Cerebellar cortex (tissue), 1 donor: ENCODE results near the gene EML6.
"Not testable (repeated sequence)": the region's sequence is repeated elsewhere in the genome, so short reads cannot be mapped to it uniquely, and the experiment has no call there.

ENCODE experiments used
- DNase-seq: peaks from one replicate; pipeline ENCODE4 v3.0.0-alpha.2; 2015; ENCODE audit warnings: low spot score

EML6 gene

DNA sequence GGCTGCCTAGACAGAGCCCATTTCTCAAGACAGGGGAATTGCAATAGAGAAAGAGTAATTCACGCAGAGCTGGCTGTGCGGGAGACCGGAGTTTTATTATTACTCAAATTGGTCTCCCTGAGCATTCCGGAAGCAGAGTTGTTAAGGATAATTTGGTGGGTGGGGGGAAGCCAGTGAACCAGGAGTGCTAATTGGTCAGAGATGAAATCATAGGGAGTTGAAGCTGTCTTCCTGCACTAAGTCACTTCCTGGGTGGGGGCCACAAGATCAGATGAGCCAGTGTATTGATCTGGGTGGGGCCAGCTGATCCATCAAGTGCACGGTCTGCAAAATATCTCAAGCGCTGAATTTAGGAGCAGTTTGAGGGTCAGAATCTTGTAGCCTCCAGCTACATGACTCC, 242.0 kb downstream of the EML6 start:
- DNase-seq = no peak

GRCh38 chr2:54966165-54966832, 242.8 kb downstream of the EML6 start:
- DNase-seq = peak; percentile 81

- no peak for DNase-seq
Observed at GRCh38 chr2:54966837-54967236, 243.4 kb downstream of the EML6 start.

DNA sequence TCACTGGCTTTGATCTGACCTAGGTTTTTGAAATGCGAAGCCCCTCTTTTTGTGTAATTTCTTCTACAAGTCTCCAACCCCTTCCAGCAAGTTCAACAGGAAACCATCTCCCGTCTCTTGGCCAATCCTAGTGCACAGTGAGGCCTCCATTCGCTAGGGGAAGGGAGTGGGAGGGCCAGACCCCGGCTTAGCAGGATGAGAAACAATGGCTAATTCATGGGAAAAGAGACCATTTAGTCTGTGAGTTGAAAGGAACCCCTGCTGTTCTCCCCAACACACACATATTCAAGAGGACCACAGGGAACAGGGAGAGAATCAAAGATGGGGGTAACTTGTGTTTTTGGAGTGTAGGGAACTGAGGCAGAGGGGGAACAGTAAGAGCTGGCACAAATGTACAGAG, 243.8 kb downstream of the EML6 start:
- no peak for DNase-seq

- no peak for DNase-seq
Observed at GRCh38 chr2:54967759-54968365, 244.4 kb downstream of the EML6 start.

- peak; percentile 12 for DNase-seq
Observed at GRCh38 chr2:54968561-54969218, 245.2 kb downstream of the EML6 start.

GRCh38 chr2:54969295-54969939, 246.0 kb downstream of the EML6 start:
- DNase-seq = peak; percentile 2

GRCh38 chr2:54969940-54970338, 246.5 kb downstream of the EML6 start:
- DNase-seq = peak; percentile 6

GRCh38 chr2:54975175-54975574, 251.7 kb downstream of the EML6 start:
- DNase-seq = peak; percentile 61

DNA sequence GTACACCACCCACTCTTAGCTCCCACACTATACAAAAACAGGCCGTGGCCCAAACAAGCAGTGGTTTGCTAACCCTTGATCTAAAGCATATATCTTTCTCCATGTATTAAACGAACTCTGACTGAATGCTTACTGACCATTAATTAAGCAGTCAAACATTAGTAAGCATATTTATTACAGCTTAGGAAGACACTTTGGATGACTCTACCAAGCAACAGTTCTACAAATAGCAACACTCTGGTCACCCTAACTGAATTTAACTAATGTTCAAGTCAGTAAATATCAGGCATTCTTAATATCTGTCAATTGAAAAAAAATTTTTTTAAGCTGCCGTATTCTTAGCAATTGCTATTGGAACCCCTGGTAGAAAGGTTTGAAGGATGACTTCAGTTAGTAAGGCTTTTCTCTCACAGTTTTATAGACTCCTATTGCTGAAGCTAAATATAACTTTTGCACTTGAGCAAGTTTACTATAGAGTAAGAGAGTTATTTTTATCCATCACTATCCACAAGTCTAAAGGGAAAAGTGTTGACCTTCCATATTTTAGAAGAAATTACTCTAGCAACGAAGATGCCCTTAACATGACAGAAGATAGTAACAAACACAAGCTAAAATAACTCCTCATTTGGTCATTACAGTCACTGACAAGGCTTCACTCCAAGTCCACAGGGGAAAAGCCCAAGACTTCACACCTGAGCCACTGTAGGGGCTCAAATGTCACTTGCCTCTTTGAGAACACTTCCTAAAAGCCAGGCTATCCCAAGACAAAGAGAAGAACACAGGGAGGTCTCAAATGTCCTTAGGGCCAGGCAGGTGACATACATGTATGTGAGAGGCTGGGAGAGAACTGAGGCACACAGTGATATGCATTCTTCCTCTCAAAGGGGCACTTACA, 252.4 kb downstream of the EML6 start:
- no peak for DNase-seq

- no peak for DNase-seq
Observed at GRCh38 chr2:54977149-54977548, 253.7 kb downstream of the EML6 start.

GRCh38 chr2:54979321-54980044, 256.0 kb downstream of the EML6 start:
- DNase-seq = peak; percentile 71

- no peak for DNase-seq
Observed at GRCh38 chr2:54981385-54981784, 257.9 kb downstream of the EML6 start.

GRCh38 chr2:54983345-54984220, 260.1 kb downstream of the EML6 start:
- DNase-seq = no peak

GRCh38 chr2:54984476-54984875, 261.0 kb downstream of the EML6 start:
- no peak for DNase-seq

- no peak for DNase-seq
Observed at GRCh38 chr2:54986264-54986663, 262.8 kb downstream of the EML6 start.

DNA sequence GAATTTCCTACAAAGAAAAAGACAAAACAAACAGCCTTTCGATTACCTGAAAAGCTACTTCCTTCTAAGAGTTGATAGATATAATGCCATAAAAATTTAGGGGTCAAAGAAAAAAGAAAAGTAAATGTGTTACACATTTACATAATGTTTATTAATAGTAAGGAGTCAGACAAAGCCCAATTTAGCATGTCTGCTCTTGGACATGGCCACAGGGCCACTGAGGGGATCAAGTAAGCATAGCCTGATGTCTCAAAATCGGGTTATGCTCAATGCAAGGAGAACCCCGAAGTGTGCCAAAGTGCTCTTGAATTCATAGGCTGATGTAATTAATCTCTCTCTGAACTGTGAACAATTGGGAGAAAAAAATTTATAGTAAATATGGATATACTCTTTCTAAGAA, 265.1 kb downstream of the EML6 start:
- no peak for DNase-seq

- DNase-seq = not testable (repeated sequence)
Observed at GRCh38 chr2:54990694-54991093, 267.2 kb downstream of the EML6 start.

GRCh38 chr2:54995553-54995952, 272.1 kb downstream of the EML6 start:
- no peak for DNase-seq

- no peak for DNase-seq
Observed at GRCh38 chr2:54997826-54998225, 274.4 kb downstream of the EML6 start.
